NCI-H69 (cell line): ENCODE results near the gene TOMM20.

Source experiments
- DNase-seq: peaks from one replicate; lab custom pipeline; 2025; lab: John Stamatoyannopoulos, UW

TOMM20 gene

DNA sequence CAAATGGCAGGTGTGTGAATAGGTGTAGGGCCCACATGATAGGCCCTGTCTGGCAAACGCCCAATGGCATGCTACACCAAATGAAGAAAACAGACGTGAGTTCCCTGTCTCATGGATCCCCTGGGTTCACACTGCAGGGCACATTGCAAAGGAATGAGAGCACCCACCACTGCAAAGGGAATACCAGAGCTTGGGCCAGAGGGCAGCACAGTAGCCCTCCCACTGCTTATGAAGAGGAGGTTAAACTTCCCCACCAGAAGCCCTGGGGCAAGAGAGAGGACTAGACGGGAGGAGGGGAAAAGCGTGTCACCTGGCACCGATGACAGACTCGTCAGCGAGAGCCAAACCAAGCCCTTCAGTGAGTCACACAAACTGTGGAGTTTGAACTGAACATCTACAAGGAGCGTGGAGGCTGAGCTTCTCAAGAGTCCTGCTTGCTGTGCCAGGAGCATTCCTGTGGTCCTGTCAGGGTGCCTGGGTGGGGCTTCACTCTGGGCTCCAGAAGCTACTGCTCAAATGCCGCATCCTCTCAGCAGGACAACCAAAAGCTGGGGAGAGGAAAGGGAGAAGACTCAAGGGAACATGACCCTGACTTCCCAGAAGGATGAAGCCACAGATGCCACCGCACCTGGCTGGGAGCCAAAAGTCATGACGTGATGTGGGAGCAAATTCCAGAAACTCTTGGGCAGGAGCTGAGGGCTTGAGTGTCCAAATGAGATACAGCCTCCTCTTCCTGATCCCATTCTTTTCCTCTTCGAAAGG lies 61.1 kb downstream of the TOMM20 start:
- DNase-seq: peak; percentile 88

DNA sequence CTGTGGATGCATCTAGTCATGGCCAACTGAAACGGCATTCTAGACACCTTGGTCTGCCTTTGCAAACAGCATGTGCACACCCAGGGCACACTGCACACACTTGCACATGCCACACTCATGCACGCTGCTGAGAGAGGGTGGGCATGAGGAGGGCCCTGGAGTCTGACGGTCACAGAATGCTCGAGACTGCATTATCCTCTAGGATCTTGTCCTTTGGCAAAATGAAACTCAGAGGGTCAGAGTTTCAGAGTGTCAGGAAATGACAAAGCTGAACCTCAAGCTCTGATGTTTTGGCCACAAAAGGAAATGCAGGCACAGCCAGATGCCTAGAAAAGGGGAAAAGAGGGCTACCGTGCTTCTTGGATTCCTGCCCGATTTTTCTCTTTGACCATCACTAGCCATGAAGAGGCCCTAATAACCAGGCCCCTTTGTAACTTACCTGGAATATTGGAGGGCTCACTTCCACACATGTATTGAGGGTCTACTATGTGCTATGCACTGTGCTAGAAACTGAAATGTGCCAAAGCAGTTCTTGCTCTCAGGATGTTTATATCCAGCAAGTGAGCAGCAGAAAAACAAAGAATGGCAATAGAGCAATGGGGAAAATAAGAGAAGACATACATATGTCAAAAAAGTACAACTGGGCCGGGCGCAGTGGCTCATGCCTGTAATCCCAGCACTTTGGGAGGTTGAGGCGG lies 65.4 kb downstream of the TOMM20 start:
- DNase-seq: no peak

DNA sequence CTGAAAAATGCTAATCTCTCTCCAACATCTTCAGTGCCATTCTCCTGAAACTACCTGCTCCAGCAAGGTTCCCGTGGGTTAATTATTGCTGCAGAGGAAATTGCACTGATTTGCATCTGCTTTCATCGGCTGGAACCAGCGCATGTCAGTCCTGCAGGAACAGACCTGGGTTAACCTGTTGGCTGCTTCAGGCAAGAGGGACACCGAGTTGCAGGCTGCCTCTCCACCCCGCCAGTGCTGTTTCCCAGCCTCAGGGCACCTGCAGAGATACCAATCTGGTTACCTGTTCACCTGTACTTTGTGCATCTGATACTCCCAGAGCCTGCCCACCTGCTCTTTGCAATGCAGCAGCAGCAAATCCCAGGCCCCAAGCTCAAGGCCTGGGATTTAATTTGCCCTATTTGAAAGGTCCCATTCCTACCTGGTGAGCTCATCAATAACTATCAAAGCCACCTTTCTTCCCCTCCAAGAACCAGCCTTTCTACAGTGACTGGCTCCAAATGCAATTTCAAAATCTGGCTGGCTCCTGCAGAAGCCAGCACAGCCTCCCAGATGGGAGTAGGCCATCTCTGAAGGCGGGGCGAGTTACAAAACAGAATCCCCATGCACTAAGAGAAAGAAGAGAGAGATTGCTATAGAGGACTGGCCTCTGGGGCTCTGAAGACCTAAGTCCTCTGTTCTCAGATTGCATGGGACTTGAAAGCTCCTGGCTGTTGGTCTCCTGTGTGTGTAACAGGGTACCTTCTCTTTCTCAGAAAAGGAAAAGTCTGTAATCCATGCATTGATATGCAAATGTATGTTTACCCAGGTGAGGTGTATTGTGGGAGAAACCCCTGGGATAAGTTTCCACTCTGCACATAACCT lies 67.8 kb downstream of the TOMM20 start:
- DNase-seq: peak; percentile 81
